Inferior parietal cortex (tissue), 1 donor: ENCODE measurements around the gene BLMH.
"Not testable (repeated sequence)": the region's sequence is repeated elsewhere in the genome, so short reads cannot be mapped to it uniquely, and the experiment has no call there.

Experiments
- DNase-seq: peaks from one replicate; pipeline ENCODE4 v3.0.0-alpha.2; 2016; ENCODE audit errors: extremely low spot score

BLMH gene

GRCh38 chr17:30248786-30249185 lies 43.0 kb downstream of the BLMH start:
- DNase-seq = no peak

GRCh38 chr17:30246460-30246859 lies 45.3 kb downstream of the BLMH start:
- no peak for DNase-seq

GRCh38 chr17:30244853-30245385 lies 46.8 kb downstream of the BLMH start:
- no peak for DNase-seq

GRCh38 chr17:30243568-30243967 lies 48.2 kb downstream of the BLMH start:
- DNase-seq = no peak

GRCh38 chr17:30243002-30243401 lies 48.7 kb downstream of the BLMH start:
- no peak for DNase-seq

- no peak for DNase-seq
These were observed 50.7 kb downstream of the BLMH start for GRCh38 chr17:30241051-30241450.

- no peak for DNase-seq
These were observed 51.6 kb downstream of the BLMH start for GRCh38 chr17:30240177-30240576.

GRCh38 chr17:30239089-30239462 lies 52.7 kb downstream of the BLMH start:
- DNase-seq = no peak

GRCh38 chr17:30238387-30239088 lies 53.2 kb downstream of the BLMH start:
- DNase-seq = no peak

- no peak for DNase-seq
These were observed 53.8 kb downstream of the BLMH start for GRCh38 chr17:30238003-30238344.

- DNase-seq = no peak
These were observed 54.3 kb downstream of the BLMH start for GRCh38 chr17:30237296-30238002.

GRCh38 chr17:30236766-30237165 lies 55.0 kb downstream of the BLMH start:
- DNase-seq = no peak

GRCh38 chr17:30236297-30236624 lies 55.5 kb downstream of the BLMH start:
- DNase-seq = no peak

GRCh38 chr17:30235386-30236296 lies 56.1 kb downstream of the BLMH start, which contains the start of gene SLC6A4:
SLC6A4 (minus strand) TSS chr17:30235697; CDS start chr17:30221958, 13,739 bp downstream.
- no peak for DNase-seq

GRCh38 chr17:30234964-30235363 lies 56.8 kb downstream of the BLMH start:
- DNase-seq = no peak

- no peak for DNase-seq
These were observed 57.4 kb downstream of the BLMH start for GRCh38 chr17:30234296-30234695.

- DNase-seq = no peak
These were observed 58.8 kb downstream of the BLMH start for GRCh38 chr17:30232824-30233427.

GRCh38 chr17:30232015-30232823 lies 59.5 kb downstream of the BLMH start:
- DNase-seq = no peak

GRCh38 chr17:30230596-30231125 lies 61.1 kb downstream of the BLMH start:
- no peak for DNase-seq

GRCh38 chr17:30230009-30230408 lies 61.7 kb downstream of the BLMH start:
- DNase-seq = not testable (repeated sequence)

- DNase-seq = no peak
These were observed 62.7 kb downstream of the BLMH start for GRCh38 chr17:30229012-30229411.
